Measurements from ENCODE around the gene CSRP2. TPM values are rescaled to one million over a fixed set of nuclear protein-coding genes. Genes with fewer than 3 reads are reported as not detected.

CSRP2 gene
- total RNA-seq, 1 experiment from 2014 or later = 36.1 TPM

- no peak overlapping the region for H2AFZ ChIP-seq (ENCODE audit: low read depth, low read length, poor library complexity, severe bottlenecking)
- H3K4me2 ChIP-seq (ENCODE audit: low read length) = no peak overlapping the region
- CTCF ChIA-PET = no interaction called here
- no peaks in the 10 kb centered on the region for H3K9me3 ChIP-seq (ENCODE audit: control insufficient read depth in 1 of 2, insufficient read depth in 1 of 2, low read depth in 1 of 2, low read length in 2 of 2)
- H3K9ac ChIP-seq (ENCODE audit: low read length) = no peak overlapping the region
- no peaks in the 10 kb centered on the region; the same call in 1 of the 2 replicates for H3K9me2 ChIP-seq (ENCODE audit: insufficient read depth)
- no peaks in the 10 kb centered on the region for H3K27me3 ChIP-seq (ENCODE audit: insufficient read depth, low read length)
- no peaks in the 10 kb centered on the region for H3K4me1 ChIP-seq (ENCODE audit: control insufficient read depth in 1 of 2, insufficient read depth in 2 of 2, low read length in 2 of 2)
- TF ChIP-seq ELF1 (IDR thresholded peaks at IDR 0.05; ENCODE audit: borderline replicate concordance, low read depth) (no peak), JUND (IDR thresholded peaks at IDR 0.05) (no peak), ZFX (IDR thresholded peaks at IDR 0.05) (no peak), TCF7L2 (IDR thresholded peaks at IDR 0.05; ENCODE audit: borderline replicate concordance, extremely low read depth, insufficient read depth, insufficient read length) (no peak), SP1 (IDR thresholded peaks at IDR 0.05; ENCODE audit: low read depth) (no peak), FOSL1 (IDR thresholded peaks at IDR 0.05; ENCODE audit: low read depth) (no peak), POLR2A (IDR thresholded peaks at IDR 0.05; ENCODE audit: borderline replicate concordance, extremely low read depth, insufficient read depth, insufficient read length) (no peak), REST (IDR thresholded peaks at IDR 0.05; ENCODE audit: low read depth) (no peak), RAD21 (IDR thresholded peaks at IDR 0.05; ENCODE audit: low read depth) (no peak), YY1 (IDR thresholded peaks at IDR 0.05; ENCODE audit: extremely low read depth, insufficient replicate concordance, low read depth, low read length) (no peak), ATF3 (IDR thresholded peaks at IDR 0.05) (no peak), SIN3A (IDR thresholded peaks at IDR 0.05; ENCODE audit: low read depth) (no peak), CEBPB (IDR thresholded peaks at IDR 0.05; ENCODE audit: low read depth) (no peak), ZNF274 (IDR thresholded peaks at IDR 0.05; ENCODE audit: low read depth, low read length) (no peak), ZBTB33 (IDR thresholded peaks at IDR 0.05; ENCODE audit: extremely low read depth, insufficient replicate concordance, low read length) (no peak), EZH2 (IDR thresholded peaks at IDR 0.05) (no peak), CBX3 (IDR thresholded peaks at IDR 0.05; ENCODE audit: low read depth) (no peak)
- TF ChIP-seq, protein P1, sequence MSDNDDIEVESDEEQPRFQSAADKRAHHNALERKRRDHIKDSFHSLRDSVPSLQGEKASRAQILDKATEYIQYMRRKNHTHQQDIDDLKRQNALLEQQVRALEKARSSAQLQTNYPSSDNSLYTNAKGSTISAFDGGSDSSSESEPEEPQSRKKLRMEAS (IDR thresholded peaks at IDR 0.05) = no peak
- intact Hi-C loops (cut with micrococcal nuclease) = no loop called here
- ATAC-seq = no peak
- H3K4me3 ChIP-seq (replicated peaks in 1 of 2; ENCODE audit: low read depth in 1 of 2, low read length in 2 of 2) = no peak overlapping the region
- no peak overlapping the region for H3K27ac ChIP-seq (ENCODE audit: low read depth, low read length)
- DNase-seq (ENCODE audit: low read depth, low spot score) = no peak
- BruUV-seq (replicated peaks) = no TSS peak
- RAD21 ChIA-PET (ENCODE audit: low non-redundant PET in 1 of 2, low total read pairs in 2 of 2, uncharacterized antibody in 2 of 2, unreplicated experiment in 2 of 2) = no interaction called here
- H3K79me2 ChIP-seq (ENCODE audit: insufficient read depth, low read length) = no peaks in the 10 kb centered on the region
- no peaks in the 10 kb centered on the region for H3K36me3 ChIP-seq (ENCODE audit: control insufficient read depth in 1 of 2, insufficient read depth in 2 of 2, low read length in 2 of 2)
- no peaks in the 10 kb centered on the region for H4K20me1 ChIP-seq (ENCODE audit: insufficient read depth)
- POLR2A ChIA-PET = no interaction called here
These were observed 40.8 kb upstream of the CSRP2 start for GRCh38 chr12:76919383-76920171.

All from HCT116 (cell line).